ENCODE measurements around the gene UBA5.

Gene UBA5

GRCh38 chr3:132716372-132716771 lies 56.2 kb downstream of the UBA5 start:
- DNase-seq (ENCODE audit: low spot score) = no peak

DNA sequence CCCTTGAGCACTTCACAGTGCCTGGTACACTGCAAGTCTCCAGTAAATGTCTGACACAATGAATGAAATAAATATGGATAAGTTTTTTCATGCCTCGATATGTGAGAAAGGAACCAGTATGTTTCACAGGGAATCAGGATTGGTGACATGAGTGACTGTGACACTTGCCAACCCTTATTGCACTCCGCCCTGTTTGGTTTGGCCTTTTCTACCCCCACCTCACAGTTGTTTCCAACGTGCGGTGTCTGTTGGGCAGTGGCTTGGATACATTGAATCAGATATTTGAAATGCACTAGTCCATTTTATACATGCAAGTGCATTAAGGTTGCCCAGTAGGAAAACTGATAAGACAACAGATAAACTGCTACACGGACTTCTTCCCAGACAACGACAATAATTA lies 60.1 kb downstream of the UBA5 start:
- DNase-seq (ENCODE audit: low spot score) = no peak

DNA sequence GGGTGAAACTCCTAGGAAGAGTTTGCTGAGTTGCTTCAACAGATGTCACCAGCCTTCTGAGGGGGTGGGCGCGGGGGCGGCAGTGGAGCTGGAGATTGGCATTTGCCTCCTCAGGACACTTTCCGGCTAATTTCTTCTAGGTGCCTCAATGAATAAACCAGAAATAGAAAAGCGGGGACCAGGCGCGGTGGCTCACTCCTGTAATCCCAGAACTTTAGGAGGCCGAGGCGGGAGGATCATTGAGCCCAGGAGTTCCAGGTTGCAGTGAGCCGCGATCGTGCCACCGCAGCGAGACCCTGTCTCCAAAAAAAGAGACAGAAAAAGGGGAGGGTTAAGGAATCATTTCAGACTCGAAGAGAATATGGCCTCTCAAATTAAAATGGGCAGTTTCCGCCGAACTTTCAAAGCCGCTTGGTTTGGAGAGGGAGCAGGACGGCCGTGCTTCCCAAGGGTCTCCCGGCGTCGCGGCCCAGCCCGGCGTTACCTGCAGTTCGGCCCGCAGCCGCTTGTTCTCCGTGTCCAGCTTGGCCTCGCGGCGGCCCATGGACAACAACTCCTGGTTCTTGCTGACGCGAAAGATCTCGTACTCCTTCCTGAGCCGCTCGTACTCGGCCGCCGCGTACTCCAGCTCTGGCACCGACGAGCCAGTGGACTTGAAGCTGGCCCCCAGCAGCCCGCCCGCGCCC lies 61.5 kb downstream of the UBA5 start:
- DNase-seq (ENCODE audit: low spot score) = no peak

GRCh38 chr3:132722165-132723023 lies 62.3 kb downstream of the UBA5 start, which contains the start of gene NPHP3:
Gene NPHP3 (minus strand): TSS chr3:132722409. CDS start chr3:132722355, 54 bp downstream.
- peak; percentile 100 for DNase-seq (ENCODE audit: low spot score)

GRCh38 chr3:132723024-132723950 lies 63.2 kb downstream of the UBA5 start:
- DNase-seq (ENCODE audit: low spot score) = no peak

DNA sequence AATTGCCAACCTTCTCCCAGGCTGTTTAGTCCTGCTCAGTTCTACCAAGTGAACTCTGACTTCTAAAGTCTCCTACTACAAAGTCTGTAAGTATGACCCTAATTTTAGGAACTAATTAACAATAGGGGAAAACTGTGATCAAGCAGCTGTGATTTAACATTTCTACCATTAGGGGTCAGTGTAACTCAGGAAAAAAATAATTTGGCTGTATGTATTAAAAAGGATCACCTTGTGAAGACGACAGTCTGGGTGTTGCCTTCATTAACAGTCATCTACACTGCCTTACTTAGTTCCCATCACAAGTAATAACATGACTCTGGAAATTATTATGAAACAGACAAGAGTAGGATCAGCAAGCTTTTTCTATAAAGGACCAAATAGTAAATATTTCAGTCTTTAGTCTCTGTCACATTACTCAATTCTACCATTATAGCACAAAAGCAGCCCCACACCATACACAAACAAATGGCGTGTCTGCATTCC lies 66.3 kb downstream of the UBA5 start:
- DNase-seq (ENCODE audit: low spot score) = no peak
